ENCODE results near the gene SLC16A14. TPM values are rescaled to one million over a fixed set of nuclear protein-coding genes. Genes with fewer than 3 reads are reported as not detected.

SLC16A14 gene
- total RNA-seq, 1 donor from 2014 or later, result 0.25 TPM

GRCh38 chr2:230043025-230043424 lies 25.7 kb downstream of the SLC16A14 start:
- intact Hi-C loops (cut with micrococcal nuclease), result no loop called here

- intact Hi-C loops (cut with micrococcal nuclease), result no loop called here
Measured at GRCh38 chr2:230042195-230042594, 26.5 kb downstream of the SLC16A14 start.

- intact Hi-C loops (cut with micrococcal nuclease), result no loop called here
Measured at GRCh38 chr2:230023313-230023712, 45.4 kb downstream of the SLC16A14 start.

- intact Hi-C loops (cut with micrococcal nuclease), result no loop called here
Measured at GRCh38 chr2:230019742-230020141, 49.0 kb downstream of the SLC16A14 start.

GRCh38 chr2:230018153-230018552 lies 50.6 kb downstream of the SLC16A14 start:
- intact Hi-C loops (cut with micrococcal nuclease), result no loop called here

GRCh38 chr2:230016844-230017243 lies 51.9 kb downstream of the SLC16A14 start:
- intact Hi-C loops (cut with micrococcal nuclease), result no loop called here

- intact Hi-C loops (cut with micrococcal nuclease), result no loop called here
Measured at GRCh38 chr2:230012267-230012884, 56.3 kb downstream of the SLC16A14 start.

- intact Hi-C loops (cut with micrococcal nuclease), result no loop called here
Measured at GRCh38 chr2:230011617-230012016, 57.1 kb downstream of the SLC16A14 start.

GRCh38 chr2:230010501-230010900 lies 58.2 kb downstream of the SLC16A14 start:
- intact Hi-C loops (cut with micrococcal nuclease), result no loop called here

GRCh38 chr2:230008708-230009066 lies 60.0 kb downstream of the SLC16A14 start:
- intact Hi-C loops (cut with micrococcal nuclease), result loop anchor here (1.0 to 10.0 kb wide), 13 partner anchors 59 to 979 kb away; partner anchors contain the start of genes CAB39 and SP100

GRCh38 chr2:230007931-230008707 lies 60.6 kb downstream of the SLC16A14 start:
- intact Hi-C loops (cut with micrococcal nuclease), result loop anchor here (1.0 to 10.0 kb wide), 13 partner anchors 59 to 979 kb away; partner anchors contain the start of genes CAB39 and SP100

- intact Hi-C loops (cut with micrococcal nuclease), result loop anchor here (10.0 kb wide), 1 partner anchor 825 kb away; no protein-coding TSS in a partner anchor
Measured at GRCh38 chr2:230000118-230000841, 68.4 kb downstream of the SLC16A14 start.

GRCh38 chr2:229997565-229997964 lies 71.2 kb downstream of the SLC16A14 start:
- intact Hi-C loops (cut with micrococcal nuclease), result no loop called here

GRCh38 chr2:229996320-229996719 lies 72.4 kb downstream of the SLC16A14 start:
- intact Hi-C loops (cut with micrococcal nuclease), result no loop called here

- intact Hi-C loops (cut with micrococcal nuclease), result no loop called here
Measured at GRCh38 chr2:229993236-229993635, 75.5 kb downstream of the SLC16A14 start.

Other genes starting within 250 kb of the SLC16A14 start
- 275 and 279 TPM in 2 replicates for gene TRIP12, start 146.9 kb downstream of the SLC16A14 start, total RNA-seq
- 0.17 and 0.76 TPM in 2 replicates for gene FBXO36, start 146.4 kb downstream of the SLC16A14 start, total RNA-seq
- gene SP110, start 151.1 kb upstream of the SLC16A14 start, total RNA-seq, result 152 and 167 TPM in 2 replicates
- 108 and 111 TPM in 2 replicates for gene SP140, start 156.8 kb upstream of the SLC16A14 start, total RNA-seq

All from T-helper 1 cell treated with Interleukin-12 subunit alpha and Interleukin-12 subunit beta and Interleukin-4 antibody, amounts not matched to agents 30 ng/mL and 1 ng/mL, for 36 hours (primary cell).